HG02981 (cell line): ENCODE data around the gene DNAJC6.
A peak's percentile ranks its signal among the peaks of the same experiment; 100 is the strongest.
"Not testable (repeated sequence)": the region's sequence is repeated elsewhere in the genome, so short reads cannot be mapped to it uniquely, and the experiment has no call there.

Experiments used
- ATAC-seq: cut with Tn5 transposase; IDR thresholded peaks from one replicate; pipeline ENCODE4 v1.9.1; 2021; ENCODE audit warnings: mild to moderate bottlenecking, moderate library complexity; ENCODE audit not compliant: unreplicated experiment

DNAJC6 gene

GRCh38 chr1:65309304-65310077 is at the start of gene DNAJC6:
DNAJC6 (plus strand) TSS chr1:65309543; CDS start chr1:65309746, 203 bp downstream.
- ATAC-seq: peak; percentile 67

DNA sequence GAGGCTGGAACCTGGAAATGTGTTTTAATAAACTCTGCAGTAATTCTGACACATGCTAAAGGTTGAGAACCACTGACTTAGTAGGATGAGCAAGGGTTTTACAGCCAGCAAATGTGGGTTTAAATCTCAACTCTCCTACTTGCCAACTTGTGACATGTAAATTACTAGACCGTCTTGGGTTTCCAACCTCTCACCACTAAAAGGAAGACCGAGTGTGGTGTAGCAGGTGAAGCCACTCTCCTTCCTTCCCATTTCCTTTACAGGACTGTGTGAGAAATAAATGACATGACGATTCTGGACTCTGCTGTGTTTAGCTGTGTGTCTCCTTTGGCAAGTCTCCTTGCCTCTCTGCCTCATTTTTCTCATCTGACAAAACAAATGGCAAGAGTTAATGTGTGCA is 49.5 kb upstream of the DNAJC6 start:
- ATAC-seq: no peak

- peak; percentile 48 for ATAC-seq
Observed at GRCh38 chr1:65260851-65261473, 48.4 kb upstream of the DNAJC6 start.

DNA sequence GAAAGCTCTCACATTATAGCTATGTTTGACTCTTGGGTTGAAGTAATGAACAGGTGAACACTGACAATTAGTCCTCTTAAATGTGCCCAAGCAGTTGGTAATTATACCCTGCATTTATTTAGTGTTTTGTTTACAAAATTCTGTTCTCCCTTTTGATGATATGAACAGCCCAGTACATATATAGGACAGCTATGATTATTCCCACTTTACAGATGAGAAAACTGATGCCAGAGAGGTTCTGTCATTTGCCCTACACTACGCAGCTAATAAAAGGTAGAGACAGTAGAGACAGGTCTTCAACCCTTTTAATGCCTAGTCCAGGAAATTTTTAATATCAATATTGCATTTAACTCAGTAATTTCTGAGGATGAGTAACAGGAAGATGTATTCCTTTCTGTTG is 46.1 kb upstream of the DNAJC6 start:
- ATAC-seq: no peak

DNA sequence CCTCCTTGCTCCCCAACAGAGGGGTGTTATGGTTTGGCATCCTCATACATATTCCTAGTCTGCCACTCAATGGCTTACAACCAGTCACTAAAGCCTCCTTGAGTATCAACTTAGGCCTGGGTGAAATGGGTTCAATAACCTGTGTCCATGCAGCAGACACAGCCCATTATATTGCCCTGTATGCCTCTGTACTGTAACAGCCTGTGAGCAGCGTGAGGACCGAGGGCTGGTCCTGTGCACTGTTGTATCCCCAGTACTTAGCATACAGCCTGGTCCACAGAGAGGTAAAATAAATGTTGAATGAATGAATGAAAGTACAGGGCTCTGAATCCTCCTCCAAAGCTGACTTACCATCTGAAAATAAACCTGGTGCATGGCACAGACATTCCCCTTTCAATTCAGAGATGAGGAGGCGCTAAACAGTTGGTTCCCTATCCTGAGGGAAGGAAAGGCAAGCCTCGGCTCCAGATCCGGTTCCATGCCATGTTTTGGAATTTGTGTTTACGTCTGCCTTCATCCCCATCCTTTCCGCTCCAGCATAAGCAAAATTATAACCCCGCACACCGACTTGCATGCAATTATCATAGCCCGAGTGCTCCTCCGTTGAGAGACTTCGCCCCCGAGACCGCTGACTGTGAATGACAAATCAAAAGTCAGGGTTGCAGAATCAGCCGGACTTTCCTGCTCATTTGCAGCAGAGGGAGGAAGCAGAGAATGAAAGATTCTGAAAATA is 45.0 kb upstream of the DNAJC6 start:
- ATAC-seq: no peak

DNA sequence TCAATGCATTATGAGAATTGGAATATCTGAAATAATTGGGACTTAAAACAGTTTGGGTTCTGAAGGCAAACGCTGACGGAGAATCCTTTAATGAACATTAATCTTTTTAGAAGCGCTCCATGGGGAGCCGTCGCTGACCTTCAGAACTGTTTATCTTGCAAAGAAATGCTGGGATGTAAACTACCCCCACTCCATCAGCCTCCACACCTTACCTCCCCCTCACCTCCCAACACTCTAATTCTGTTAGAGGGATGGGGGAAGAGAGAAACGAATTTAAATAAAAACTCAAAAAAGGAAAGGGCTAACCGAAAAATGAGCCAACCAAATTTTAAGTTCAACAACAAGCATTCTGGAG is 44.1 kb upstream of the DNAJC6 start:
- no peak for ATAC-seq

GRCh38 chr1:65265651-65266351 is 43.5 kb upstream of the DNAJC6 start:
- ATAC-seq: peak; percentile 45

- no peak for ATAC-seq
Observed at GRCh38 chr1:65266476-65266875, 42.9 kb upstream of the DNAJC6 start.

- ATAC-seq: no peak
Observed at GRCh38 chr1:65267271-65267670, 42.1 kb upstream of the DNAJC6 start.

GRCh38 chr1:65267683-65268082 is 41.7 kb upstream of the DNAJC6 start:
- no peak for ATAC-seq

GRCh38 chr1:65269612-65270011 is 39.7 kb upstream of the DNAJC6 start:
- ATAC-seq: no peak

- ATAC-seq: no peak
Observed at GRCh38 chr1:65276197-65276939, 33.0 kb upstream of the DNAJC6 start.

GRCh38 chr1:65277605-65278347 is 31.6 kb upstream of the DNAJC6 start:
- ATAC-seq: no peak

DNA sequence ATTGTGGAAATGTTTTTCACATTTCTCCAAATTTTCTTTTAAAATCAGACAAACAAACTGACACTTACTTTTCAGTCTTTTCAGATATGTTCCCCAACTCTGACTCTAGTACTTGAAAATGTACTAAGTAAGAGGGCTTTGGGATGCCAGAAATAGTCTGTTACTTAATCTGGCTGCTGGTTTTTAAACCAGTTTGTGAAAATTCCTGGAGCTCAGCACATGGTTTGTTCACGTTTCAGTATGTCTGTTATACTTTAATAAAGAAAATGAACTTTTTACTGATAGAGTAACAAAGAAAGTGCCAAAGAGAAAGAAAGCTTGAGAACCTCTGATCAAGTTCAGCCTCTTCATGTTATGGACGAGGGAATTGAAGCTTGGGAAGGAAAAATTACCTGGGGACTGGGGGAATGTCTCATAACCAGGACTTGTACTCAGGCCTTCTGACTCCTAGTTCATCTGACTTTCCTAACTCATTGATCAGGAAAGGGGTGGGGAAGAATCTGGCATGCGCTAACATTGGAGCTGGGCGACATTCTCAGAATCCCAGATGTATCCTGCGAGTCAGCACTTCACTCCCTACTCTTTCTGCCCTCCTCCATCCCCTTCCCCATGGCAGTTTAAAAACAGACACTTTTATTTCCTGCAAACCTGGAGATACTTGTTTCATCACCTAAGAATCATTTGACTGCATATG is 30.8 kb upstream of the DNAJC6 start:
- no peak for ATAC-seq

DNA sequence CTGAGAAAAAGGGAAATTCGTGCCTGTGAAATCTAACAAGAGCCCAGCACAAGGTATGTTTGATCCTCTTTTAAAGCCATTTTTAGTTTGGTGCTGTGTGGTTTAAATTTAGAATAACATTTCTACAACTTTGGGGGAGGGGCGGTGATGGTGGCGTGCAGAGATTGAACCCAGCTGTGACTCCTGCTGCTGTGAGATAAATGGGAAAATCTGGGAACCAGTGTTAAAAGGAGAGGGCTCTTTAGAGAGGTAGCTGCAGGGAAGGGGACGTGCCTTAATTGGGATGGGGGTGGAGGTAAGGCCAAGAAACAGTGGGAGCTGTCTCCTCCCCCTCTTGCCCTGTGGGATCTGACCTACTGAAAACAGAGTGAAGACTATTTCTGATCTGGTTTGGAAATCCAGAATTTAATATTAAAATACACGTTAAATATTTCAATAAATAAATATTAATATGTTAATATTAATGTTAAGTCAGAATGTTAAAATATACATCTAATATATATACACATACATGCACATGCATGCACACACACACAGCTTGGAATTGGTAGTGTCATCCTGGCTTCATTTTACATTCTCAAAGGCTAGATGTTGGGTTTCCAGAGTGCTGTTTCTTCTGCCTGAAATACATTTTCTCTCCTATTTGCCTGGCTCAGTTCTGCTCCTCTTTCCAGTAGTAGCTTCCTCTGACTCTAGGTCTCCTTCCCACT is 30.1 kb upstream of the DNAJC6 start:
- no peak for ATAC-seq

DNA sequence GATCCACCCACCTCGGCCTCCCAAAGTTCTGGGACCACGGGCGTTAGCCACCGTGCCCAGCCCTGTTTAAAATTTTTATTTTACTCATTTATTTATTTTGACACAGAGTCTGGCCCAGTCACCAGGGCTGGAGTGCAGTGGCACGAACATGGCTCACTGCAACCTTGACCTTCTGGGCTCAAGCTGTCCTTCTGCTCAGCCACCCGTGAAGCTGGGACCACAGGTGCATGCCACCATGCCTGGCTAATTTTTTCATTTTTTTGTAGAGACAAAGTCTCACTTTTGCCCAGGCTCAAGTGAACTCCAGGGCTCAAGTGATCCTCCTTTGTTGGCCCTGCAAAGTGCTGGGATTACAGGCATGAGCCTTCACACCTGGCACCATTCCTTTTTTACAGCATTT is 27.5 kb upstream of the DNAJC6 start:
- no peak for ATAC-seq

GRCh38 chr1:65284229-65284628 is 25.1 kb upstream of the DNAJC6 start:
- no peak for ATAC-seq

GRCh38 chr1:65289449-65289848 is 19.9 kb upstream of the DNAJC6 start:
- peak; percentile 83 for ATAC-seq

DNA sequence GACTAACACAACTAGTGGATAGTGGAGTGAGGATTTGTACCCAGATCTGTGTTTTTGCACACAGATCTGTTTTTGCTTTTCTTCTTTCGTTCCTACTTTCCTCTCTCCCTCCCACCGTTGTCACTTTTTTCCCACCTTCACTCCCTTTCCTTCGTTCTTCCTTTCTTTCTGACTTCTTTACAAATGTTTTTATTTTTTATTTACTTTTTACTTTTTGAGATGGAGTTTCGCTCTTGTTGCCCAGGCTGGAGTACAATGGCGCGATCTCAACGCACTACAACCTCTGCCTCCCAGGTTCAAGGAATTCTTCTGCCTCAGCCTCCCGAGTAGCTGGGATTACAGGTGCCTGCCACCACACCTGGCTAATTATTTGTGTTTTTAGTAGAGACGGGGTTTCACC is 17.5 kb upstream of the DNAJC6 start:
- not testable (repeated sequence) for ATAC-seq
